Naive B cell (primary cell): ENCODE results near the gene AGXT2. TPM values are rescaled to one million over a fixed set of nuclear protein-coding genes. Genes with fewer than 3 reads are reported as not detected.
"Not testable (repeated sequence)": the region's sequence is repeated elsewhere in the genome, so short reads cannot be mapped to it uniquely, and the experiment has no call there.

Experiments used
- ATAC-seq, 2 donors: fragments of 150-1000 bp; cut with Tn5 transposase; 2 replicates each; pipeline ENCODE4 v1.10.0; 2021; ENCODE audit warnings: low read depth in 2 of 2, mild to moderate bottlenecking in 2 of 2, moderate library complexity in 2 of 2
- DNase-seq: peaks from one replicate; pipeline ENCODE4 v3.0.0; 2022
- H3K27ac Mint-ChIP-seq, 6 donors: one replicate each; pipeline ENCODE4 v1.8.0; 2020 to 2022; ENCODE audit warnings: mild to moderate bottlenecking in 6 of 6, mixed read lengths in 6 of 6, moderate library complexity in 5 of 6, inconsistent platforms in 2 of 6
- H3K27me3 Mint-ChIP-seq, 3 donors: one replicate each; pipeline ENCODE4 v1.8.0; 2021 to 2022; ENCODE audit warnings: mixed read lengths in 3 of 3, mild to moderate bottlenecking in 1 of 3
- H3K36me3 Mint-ChIP-seq, 2 donors: one replicate each; pipeline ENCODE4 v1.8.0; 2020 to 2022; ENCODE audit warnings: mixed read lengths in 2 of 2, inconsistent platforms in 1 of 2, mild to moderate bottlenecking in 1 of 2
- H3K4me1 Mint-ChIP-seq, 3 donors: one replicate each; pipeline ENCODE4 v1.8.0; 2020 to 2022; ENCODE audit warnings: mixed read lengths in 3 of 3, inconsistent platforms in 1 of 3, mild to moderate bottlenecking in 1 of 3, moderate library complexity in 1 of 3
- H3K4me3 Mint-ChIP-seq, 8 donors: one replicate each; pipeline ENCODE4 v1.8.0; 2020 to 2022; ENCODE audit warnings: mild to moderate bottlenecking in 8 of 8, mixed read lengths in 8 of 8, moderate library complexity in 8 of 8, inconsistent platforms in 2 of 8
- H3K9me3 Mint-ChIP-seq, 7 donors: one replicate each; pipeline ENCODE4 v1.8.0; 2020 to 2022; ENCODE audit warnings: mixed read lengths in 7 of 7, mild to moderate bottlenecking in 5 of 7, inconsistent platforms in 2 of 7, moderate library complexity in 1 of 7
- polyA plus RNA-seq, 6 donors: library from polyadenylated mRNA; unstranded; fragments of 300-500 nt; fragmentation: Illumina TruSeq; gene quantifications; one replicate each; pipeline ENCODE4 v1.2.3, GENCODE V29; 2021; ENCODE audit warnings: low read depth in 6 of 6

Gene AGXT2
- polyA plus RNA-seq, 6 donors from 2014 or later = not detected

DNA sequence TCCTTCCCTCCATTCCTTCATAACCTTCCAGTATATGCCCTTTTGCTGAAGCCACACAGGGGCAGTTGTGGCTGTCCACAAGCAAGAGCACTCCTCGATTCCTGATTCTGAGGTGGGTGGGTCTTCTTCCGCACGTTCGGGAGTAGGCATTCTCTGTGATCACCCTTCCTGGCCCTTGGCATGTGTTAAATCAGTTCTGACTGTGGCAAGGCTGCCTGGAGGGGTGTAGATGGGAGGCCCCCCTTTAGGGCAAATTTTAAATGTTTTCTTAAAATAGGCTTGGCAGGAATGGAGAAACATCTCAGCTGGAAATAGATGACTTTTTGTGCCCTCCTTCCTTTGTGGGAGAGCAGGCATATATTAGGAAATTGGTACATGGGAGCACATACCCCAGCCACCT, 3.1 kb downstream of the AGXT2 start:
- H3K9me3 Mint-ChIP-seq = no peaks in the 10 kb centered on the region
- no peaks in the 10 kb centered on the region for H3K4me1 Mint-ChIP-seq
- H3K36me3 Mint-ChIP-seq = no peaks in the 10 kb centered on the region
- H3K4me3 Mint-ChIP-seq = no peak overlapping the region
- DNase-seq = no peak
- no peak overlapping the region for H3K27ac Mint-ChIP-seq
- H3K27me3 Mint-ChIP-seq = peaks cover 13 to 32% (median 26%) of the 10 kb centered on the region in 3 donors
- ATAC-seq = no peak

GRCh38 chr5:35042781-35043180, 5.0 kb downstream of the AGXT2 start:
- Mint-ChIP-seq H3K4me1 (no peaks in the 10 kb centered on the region), H3K9me3 (no peaks in the 10 kb centered on the region), H3K4me3 (no peak overlapping the region), H3K27me3 (peaks cover 16 to 28% (median 27%) of the 10 kb centered on the region in 3 donors), H3K27ac (no peak overlapping the region), H3K36me3 (no peaks in the 10 kb centered on the region)
- no peak for ATAC-seq
- no peak for DNase-seq

DNA sequence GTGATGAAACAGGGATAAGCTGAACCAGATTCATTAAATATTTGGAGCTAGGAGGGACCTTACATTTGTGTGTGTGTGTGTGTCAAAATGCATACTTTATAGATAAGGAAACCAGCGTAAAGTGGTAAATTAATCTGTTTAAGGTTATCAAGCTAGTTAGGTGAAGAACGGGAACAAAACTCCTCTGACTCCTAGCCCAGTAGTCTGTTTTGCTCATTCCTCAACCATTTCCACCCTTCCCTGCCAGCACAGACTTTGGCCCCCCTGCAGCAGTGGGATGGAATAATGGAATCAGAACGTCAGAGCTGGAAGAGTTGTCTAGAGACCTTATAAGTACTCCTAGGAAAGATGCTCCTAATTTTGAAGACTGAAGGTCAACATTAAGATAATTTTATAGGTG, 6.5 kb downstream of the AGXT2 start:
- no peak for ATAC-seq
- H3K4me3 Mint-ChIP-seq = no peak overlapping the region
- H3K9me3 Mint-ChIP-seq = no peaks in the 10 kb centered on the region
- no peaks in the 10 kb centered on the region for H3K4me1 Mint-ChIP-seq
- H3K27ac Mint-ChIP-seq = no peak overlapping the region
- peaks cover 13 to 28% (median 21%) of the 10 kb centered on the region in 3 donors for H3K27me3 Mint-ChIP-seq
- no peak for DNase-seq
- H3K36me3 Mint-ChIP-seq = no peaks in the 10 kb centered on the region

DNA sequence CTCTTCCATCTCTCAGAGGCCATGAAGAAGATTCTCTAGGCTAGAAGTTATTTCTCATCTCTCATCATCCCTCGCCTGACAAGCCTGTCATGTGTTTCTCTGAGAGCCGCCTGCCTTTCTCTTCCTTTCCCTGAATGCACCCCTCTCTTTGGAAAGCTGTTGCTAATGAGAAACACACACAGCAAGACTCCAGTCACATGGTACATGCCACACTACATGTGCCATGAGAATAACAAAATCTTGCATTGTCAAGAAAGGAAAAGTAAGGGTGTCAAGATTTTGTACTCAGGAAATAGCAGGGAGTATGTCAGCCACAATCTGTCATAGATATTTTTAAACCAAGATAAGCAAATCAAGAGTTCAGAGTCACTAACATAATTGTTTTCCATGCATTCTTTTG, 8.9 kb downstream of the AGXT2 start:
- H3K9me3 Mint-ChIP-seq = no peaks in the 10 kb centered on the region
- ATAC-seq (no peak), DNase-seq (no peak)
- H3K4me3 Mint-ChIP-seq = no peak overlapping the region
- no peaks in the 10 kb centered on the region for H3K36me3 Mint-ChIP-seq
- H3K4me1 Mint-ChIP-seq = no peaks in the 10 kb centered on the region
- no peak overlapping the region for H3K27ac Mint-ChIP-seq
- peaks cover 20 to 29% (median 25%) of the 10 kb centered on the region in 3 donors for H3K27me3 Mint-ChIP-seq

GRCh38 chr5:35036536-35036935, 11.2 kb downstream of the AGXT2 start:
- peaks cover 21 to 28% (median 27%) of the 10 kb centered on the region in 3 donors for H3K27me3 Mint-ChIP-seq
- ATAC-seq = no peak
- H3K4me1 Mint-ChIP-seq = no peaks in the 10 kb centered on the region
- H3K4me3 Mint-ChIP-seq = no peak overlapping the region
- no peak overlapping the region for H3K27ac Mint-ChIP-seq
- no peak for DNase-seq
- H3K36me3 Mint-ChIP-seq = no peaks in the 10 kb centered on the region
- no peaks in the 10 kb centered on the region for H3K9me3 Mint-ChIP-seq

DNA sequence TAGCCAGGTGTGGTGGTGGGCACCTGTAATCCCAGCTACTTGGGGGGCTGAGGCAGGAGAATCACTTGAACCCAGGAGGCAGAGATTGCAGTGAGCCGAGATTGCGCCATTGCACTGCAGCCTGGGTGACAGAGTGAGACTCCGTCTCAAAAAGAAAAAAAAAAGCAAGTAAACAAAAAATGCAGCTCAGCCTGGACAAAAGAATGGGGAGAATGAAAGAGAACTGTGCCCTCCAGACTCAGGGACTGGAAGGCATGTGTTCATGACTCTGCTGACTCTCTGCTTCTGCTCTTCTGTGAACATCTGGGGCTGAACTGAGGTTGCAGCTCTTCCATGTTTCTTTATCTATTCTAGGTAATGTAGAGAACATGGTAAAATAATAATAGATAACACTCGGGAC, 11.8 kb downstream of the AGXT2 start:
- ATAC-seq, H3K4me3 Mint-ChIP-seq, H3K4me1 Mint-ChIP-seq, H3K36me3 Mint-ChIP-seq, H3K27ac Mint-ChIP-seq, DNase-seq, H3K9me3 Mint-ChIP-seq: not testable (repeated sequence)
- peaks cover 25 to 28% (median 27%) of the 10 kb centered on the region in 3 donors for H3K27me3 Mint-ChIP-seq

DNA sequence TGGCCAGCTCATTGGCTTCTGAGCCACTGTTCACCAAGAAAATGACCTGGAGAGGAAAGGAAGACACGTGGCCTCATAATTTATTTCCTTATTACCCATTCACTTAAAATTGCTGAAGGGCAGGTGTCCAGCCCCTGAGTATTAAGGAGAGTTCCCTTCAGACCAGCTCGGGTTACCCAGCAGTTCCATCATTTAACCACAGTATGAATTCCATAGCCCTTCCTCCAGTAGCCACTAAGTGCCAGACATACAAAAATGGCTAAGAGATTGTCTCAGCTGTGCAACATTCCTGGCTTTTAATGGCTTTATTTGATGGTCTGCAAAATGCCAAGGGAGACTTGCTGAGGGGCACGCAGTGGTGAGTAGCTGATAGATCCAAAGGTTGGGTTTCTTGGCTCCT, 12.5 kb downstream of the AGXT2 start:
- Mint-ChIP-seq H3K27ac (no peak overlapping the region), H3K4me1 (no peaks in the 10 kb centered on the region), H3K27me3 (peaks cover 24 to 28% (median 25%) of the 10 kb centered on the region in 3 donors), H3K9me3 (no peaks in the 10 kb centered on the region), H3K36me3 (no peaks in the 10 kb centered on the region), H3K4me3 (no peak overlapping the region)
- DNase-seq = no peak
- no peak for ATAC-seq

- Mint-ChIP-seq H3K4me1 (no peaks in the 10 kb centered on the region), H3K4me3 (no peak overlapping the region), H3K36me3 (no peaks in the 10 kb centered on the region), H3K27ac (no peak overlapping the region), H3K9me3 (peaks cover 0 to 3% (median 0%) of the 10 kb centered on the region in 7 donors), H3K27me3 (peaks cover 18 to 32% (median 27%) of the 10 kb centered on the region in 3 donors)
- ATAC-seq = no peak
- DNase-seq = no peak
These were observed 15.4 kb downstream of the AGXT2 start for GRCh38 chr5:35032356-35032755.

GRCh38 chr5:35031276-35031675, 16.5 kb downstream of the AGXT2 start:
- H3K27me3 Mint-ChIP-seq = peaks cover 12 to 36% (median 31%) of the 10 kb centered on the region in 3 donors
- H3K36me3 Mint-ChIP-seq = no peaks in the 10 kb centered on the region
- ATAC-seq (no peak), DNase-seq (no peak)
- no peaks in the 10 kb centered on the region for H3K4me1 Mint-ChIP-seq
- no peak overlapping the region for H3K27ac Mint-ChIP-seq
- H3K9me3 Mint-ChIP-seq = peaks cover 0 to 3% (median 0%) of the 10 kb centered on the region in 7 donors
- no peak overlapping the region for H3K4me3 Mint-ChIP-seq

DNA sequence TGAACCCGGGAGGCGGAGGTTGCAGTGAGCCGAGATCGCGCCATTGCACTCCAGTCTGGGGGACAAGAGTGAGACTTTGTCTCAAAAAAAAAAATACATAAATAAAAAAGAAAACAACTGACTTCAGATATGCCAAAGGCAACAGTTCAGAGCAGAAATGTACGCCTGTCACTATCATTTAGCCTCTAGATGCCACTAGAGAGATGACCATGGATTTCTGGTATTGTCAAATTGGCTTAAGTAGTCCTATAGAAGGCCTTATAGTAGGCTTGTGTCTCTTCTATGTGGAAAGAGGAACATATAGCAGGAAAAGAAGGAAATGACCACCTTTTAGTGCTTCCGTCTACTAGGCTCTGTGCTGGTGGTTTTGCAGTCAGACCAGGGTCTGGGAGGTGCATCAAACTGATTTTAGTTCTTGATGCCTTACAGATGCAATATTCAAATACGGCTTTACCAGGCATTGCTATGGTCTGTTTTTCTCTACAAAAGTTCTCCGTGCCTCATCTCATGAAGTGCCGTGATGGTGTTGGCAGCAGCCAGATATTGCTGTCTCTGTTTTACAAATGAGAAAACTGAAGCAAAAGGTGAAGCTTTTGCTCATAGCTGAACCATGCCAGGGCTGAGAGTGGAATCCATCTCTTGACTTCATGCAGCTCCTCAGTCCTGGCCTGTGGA, 17.2 kb downstream of the AGXT2 start:
- no peak for DNase-seq
- no peak for ATAC-seq
- Mint-ChIP-seq H3K27me3 (peaks cover 14 to 43% (median 36%) of the 10 kb centered on the region in 3 donors), H3K4me1 (no peaks in the 10 kb centered on the region), H3K36me3 (no peaks in the 10 kb centered on the region), H3K9me3 (peaks cover 0 to 3% (median 0%) of the 10 kb centered on the region in 7 donors), H3K27ac (no peak overlapping the region), H3K4me3 (no peak overlapping the region)

DNA sequence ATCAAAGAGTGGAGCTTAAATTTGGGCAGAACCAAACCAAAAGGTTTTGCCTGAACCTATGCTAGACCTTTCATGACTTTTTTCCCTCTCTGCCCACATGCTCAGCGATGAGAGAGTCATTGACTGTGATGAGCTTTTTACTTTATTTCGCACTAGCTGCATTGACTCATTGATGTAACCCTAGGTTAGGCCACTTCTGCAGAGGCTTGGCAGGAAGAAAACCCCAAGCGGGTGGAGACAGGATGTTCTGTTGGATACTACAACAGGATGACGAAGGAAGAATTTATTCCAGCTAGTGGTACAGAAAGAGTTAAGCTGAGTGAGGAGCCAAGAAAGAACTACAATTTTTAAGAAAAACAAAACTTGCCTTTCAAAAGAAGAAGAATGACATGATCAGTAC, 18.4 kb downstream of the AGXT2 start:
- DNase-seq (no peak), ATAC-seq (no peak)
- no peaks in the 10 kb centered on the region for H3K36me3 Mint-ChIP-seq
- peaks cover 8 to 36% (median 32%) of the 10 kb centered on the region in 3 donors for H3K27me3 Mint-ChIP-seq
- H3K9me3 Mint-ChIP-seq = peaks cover 0 to 3% (median 0%) of the 10 kb centered on the region in 7 donors
- H3K4me1 Mint-ChIP-seq = no peaks in the 10 kb centered on the region
- no peak overlapping the region for H3K27ac Mint-ChIP-seq
- no peak overlapping the region for H3K4me3 Mint-ChIP-seq

GRCh38 chr5:35026941-35027340, 20.8 kb downstream of the AGXT2 start:
- H3K9me3 Mint-ChIP-seq = peaks cover 0 to 3% (median 0%) of the 10 kb centered on the region in 7 donors
- DNase-seq (no peak), ATAC-seq (no peak)
- no peak overlapping the region for H3K27ac Mint-ChIP-seq
- no peak overlapping the region for H3K4me3 Mint-ChIP-seq
- no peaks in the 10 kb centered on the region for H3K36me3 Mint-ChIP-seq
- no peaks in the 10 kb centered on the region for H3K4me1 Mint-ChIP-seq
- peaks cover 8 to 29% (median 26%) of the 10 kb centered on the region in 3 donors for H3K27me3 Mint-ChIP-seq

DNA sequence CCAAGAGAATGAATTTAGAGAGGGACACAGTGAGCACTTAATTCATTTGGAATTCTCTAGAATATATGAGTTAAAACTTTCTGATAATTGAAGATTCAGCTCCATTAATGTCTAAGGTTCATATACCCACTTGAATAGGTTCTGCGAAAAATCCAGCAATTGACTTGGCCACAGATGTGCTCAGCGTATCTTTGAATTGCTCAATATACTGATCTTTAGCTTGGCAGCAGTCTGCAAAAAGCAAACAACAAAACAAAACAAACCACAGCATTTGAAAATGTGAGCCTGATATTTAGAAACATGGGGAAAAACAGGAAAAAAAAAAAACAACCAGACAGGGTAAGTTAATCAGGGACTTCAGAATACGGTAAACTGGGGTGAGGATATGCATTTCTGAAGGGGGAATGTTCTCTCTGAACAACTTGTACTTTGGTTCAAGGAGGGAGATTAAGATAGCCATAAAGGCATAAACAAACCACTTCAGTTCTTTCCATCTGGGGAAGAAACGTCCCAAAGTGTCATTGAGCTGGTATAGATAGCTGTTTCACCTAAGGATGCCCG, 21.4 kb downstream of the AGXT2 start:
- Mint-ChIP-seq H3K4me3 (no peak overlapping the region), H3K36me3 (no peaks in the 10 kb centered on the region), H3K4me1 (no peaks in the 10 kb centered on the region), H3K9me3 (peaks cover 0 to 3% (median 0%) of the 10 kb centered on the region in 7 donors), H3K27me3 (peaks cover 8 to 29% (median 26%) of the 10 kb centered on the region in 3 donors), H3K27ac (peak overlapping the region in 1 of 6 donors; percentile 26)
- ATAC-seq = no peak
- DNase-seq = no peak

GRCh38 chr5:35024911-35025510, 22.7 kb downstream of the AGXT2 start:
- no peak for ATAC-seq

More at GRCh38 chr5:35024911-35025510, 22.7 kb downstream of the AGXT2 start:
- Mint-ChIP-seq H3K27ac (peak overlapping the region in 1 of 6 donors; percentile 15), H3K4me1 (no peaks in the 10 kb centered on the region), H3K9me3 (peaks cover 0 to 3% (median 0%) of the 10 kb centered on the region in 7 donors), H3K4me3 (no peak overlapping the region), H3K27me3 (peaks cover 4 to 29% (median 26%) of the 10 kb centered on the region in 3 donors), H3K36me3 (no peaks in the 10 kb centered on the region)
- no peak for DNase-seq
